ENCODE results near the gene UIMC1.

DNA sequence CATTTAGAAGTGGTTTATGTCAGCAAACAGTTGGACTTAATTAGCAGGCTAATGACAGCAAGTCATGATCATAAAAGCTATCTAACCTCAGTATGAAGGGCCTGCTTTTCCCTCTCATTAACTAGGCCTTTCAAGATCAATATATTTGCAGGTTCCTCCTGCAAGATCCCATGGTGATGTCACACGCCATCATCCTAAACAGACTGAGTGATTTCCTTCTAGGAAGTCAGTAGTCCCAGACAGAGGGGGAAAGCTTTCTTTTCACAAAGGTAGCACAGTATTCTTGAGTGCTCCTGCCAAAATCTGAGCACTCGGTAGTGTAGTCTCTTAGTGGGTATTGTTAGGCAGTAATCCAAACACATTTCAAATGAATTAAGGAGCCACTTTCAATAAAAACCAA lies 52.5 kb downstream of the UIMC1 start:
- no peak for TF ChIP-seq EP300 (IDR thresholded peaks at IDR 0.05)
- TF ChIP-seq POLR2A (IDR thresholded peaks at IDR 0.05) = no peak
- TF ChIP-seq CTCF (IDR thresholded peaks at IDR 0.05) = no peak
